GM23248 (cell line): ENCODE measurements around the gene SMU1. TPM values are rescaled to one million over a fixed set of nuclear protein-coding genes. Genes with fewer than 3 reads are reported as not detected.
"Not testable (repeated sequence)": the region's sequence is repeated elsewhere in the genome, so short reads cannot be mapped to it uniquely, and the experiment has no call there.

Experiments
- DNase-seq: peaks from one replicate; pipeline ENCODE4 v3.0.0-alpha.2; 2015
- H2AFZ ChIP-seq: fragments of 200-600 bp; sonication (generic); 2 replicates; pipeline ENCODE4 v1.6.1; 2016; ENCODE audit warnings: antibody characterized with exemption
- H3F3A ChIP-seq: fragments of 200-600 bp; sonication (generic); 2 replicates; pipeline ENCODE4 v1.6.1; 2016; ENCODE audit warnings: mild to moderate bottlenecking, antibody characterized with exemption, mixed run types; ENCODE audit not compliant: insufficient read depth
- H3K27ac ChIP-seq: fragments of 200-600 bp; sonication (generic); 2 replicates; pipeline ENCODE4 v1.5.1; 2016; ENCODE audit warnings: mild to moderate bottlenecking
- H3K27me3 ChIP-seq: fragments of 200-600 bp; sonication (generic); replicated peaks from 2 replicates; pipeline ENCODE4 v1.6.1; 2016; ENCODE audit warnings: mild to moderate bottlenecking; ENCODE audit not compliant: insufficient read depth
- H3K36me3 ChIP-seq: fragments of 200-600 bp; sonication (generic); 2 replicates; pipeline ENCODE4 v1.6.1; 2016; ENCODE audit warnings: low read depth, mild to moderate bottlenecking
- H3K4me1 ChIP-seq: fragments of 200-600 bp; sonication (generic); 2 replicates; pipeline ENCODE4 v1.6.1; 2016; ENCODE audit warnings: mild to moderate bottlenecking; ENCODE audit not compliant: insufficient read depth
- H3K4me2 ChIP-seq: fragments of 200-600 bp; sonication (generic); one replicate; pipeline ENCODE4 v1.6.1; 2016; ENCODE audit warnings: mild to moderate bottlenecking; ENCODE audit not compliant: unreplicated experiment
- H3K4me3 ChIP-seq: fragments of 200-600 bp; sonication (generic); 2 replicates; pipeline ENCODE4 v1.5.1; 2016; ENCODE audit warnings: mild to moderate bottlenecking
- H3K79me2 ChIP-seq: fragments of 200-600 bp; sonication (generic); 2 replicates; pipeline ENCODE4 v1.6.1; 2016; ENCODE audit warnings: mild to moderate bottlenecking; ENCODE audit not compliant: insufficient read depth
- H3K9ac ChIP-seq: fragments of 200-600 bp; sonication (generic); 2 replicates; pipeline ENCODE4 v1.6.1; 2016; ENCODE audit warnings: mild to moderate bottlenecking
- H3K9me2 ChIP-seq: fragments of 200-600 bp; sonication (generic); 2 replicates; pipeline ENCODE4 v1.6.1; 2016; ENCODE audit warnings: mixed run types, mild to moderate bottlenecking, moderate library complexity; ENCODE audit not compliant: insufficient read depth
- H3K9me3 ChIP-seq: fragments of 200-600 bp; sonication (generic); one replicate; pipeline ENCODE4 v1.6.1; 2017; ENCODE audit warnings: low read depth
- H4K20me1 ChIP-seq: fragments of 200-600 bp; sonication (generic); 2 replicates; pipeline ENCODE4 v1.6.0; 2016; ENCODE audit not compliant: insufficient read depth
- EZH2 ChIP-seq: fragments of 200-600 bp; sonication (generic); IDR thresholded peaks from 2 replicates; pipeline ENCODE4 v1.6.1; 2018; ENCODE audit warnings: antibody characterized with exemption, mild to moderate bottlenecking; ENCODE audit not compliant: insufficient read depth, poor library complexity, severe bottlenecking
- EZH2phosphoT487 ChIP-seq: fragments of 200-600 bp; sonication (generic); IDR thresholded peaks from 2 replicates; pipeline ENCODE4 v1.6.1; 2018; ENCODE audit warnings: antibody characterized with exemption, moderate library complexity, mild to moderate bottlenecking, low read depth; ENCODE audit not compliant: insufficient read depth
- WGBS, 2 experiments: methylation state at CpG; one replicate each; pipeline ENCODE4 v1.1.6; 2015 to 2017; ENCODE audit warnings: low lambda C conversion rate in 2 of 2, low coverage in 1 of 2; ENCODE audit errors: missing lambda C conversion rate in 2 of 2; 5-methylcytosine and 5-hydroxymethylcytosine counted together
- in situ Hi-C: fragments of 300-500 bp; cut with MboI; formaldehyde crosslinking; loops from 2 replicates; pipeline ENCODE4 v1.15.0; 2020
- polyA plus RNA-seq: library from polyadenylated mRNA; unstranded; fragments of >200 nt; fragmentation: Nextera tagmentation; extraction: Ambion mirVana; gene quantifications from 2 replicates; pipeline ENCODE4 v1.2.1, GENCODE V29; 2016
- total RNA-seq: library from RNA; depleted of rRNA; stranded (reverse); fragments of >200 nt; shearing (Covaris generic); gene quantifications from 2 replicates; pipeline ENCODE4 v1.2.3, GENCODE V29; 2014

SMU1 gene
- total and polyA plus RNA-seq, 2 experiments from 2014 or later = 18.6 to 26.3 TPM

- Histone ChIP-seq H2AFZ (no peak overlapping the region), H3K4me1 (no peaks in the 10 kb centered on the region), H3F3A (no peaks in the 10 kb centered on the region), H3K36me3 (no peaks in the 10 kb centered on the region), H3K79me2 (no peaks in the 10 kb centered on the region), H3K9me3 (no peaks in the 10 kb centered on the region), H3K27me3 (no peaks in the 10 kb centered on the region), H3K4me2 (no peak overlapping the region), H3K9ac (no peak overlapping the region), H3K4me3 (no peak overlapping the region), H3K9me2 (no peaks in the 10 kb centered on the region), H4K20me1 (no peaks in the 10 kb centered on the region), H3K27ac (no peak overlapping the region)
- TF ChIP-seq EZH2phosphoT487 (no peak), EZH2 (no peak)
- WGBS, 2 experiments = 63 to 70% methylated on average over 5 of the region's 5 CpGs
- in situ Hi-C loops = loop anchor here (25.0 kb wide), 1 partner anchor 370 kb away; the partner anchor contains the start of gene NOL6
- DNase-seq = no peak
Observed at GRCh38 chr9:33092634-33093033, 16.2 kb upstream of the SMU1 start.

- H3K9ac ChIP-seq, DNase-seq, H3K79me2 ChIP-seq, H3K27ac ChIP-seq, H3K4me3 ChIP-seq, H3K4me2 ChIP-seq, H3K4me1 ChIP-seq, H3K27me3 ChIP-seq, H3F3A ChIP-seq, H3K9me3 ChIP-seq, H4K20me1 ChIP-seq, H3K36me3 ChIP-seq, H2AFZ ChIP-seq, H3K9me2 ChIP-seq: not testable (repeated sequence)
- in situ Hi-C loops = loop anchor here (25.0 kb wide), 1 partner anchor 377 kb away; the partner anchor contains the start of gene NOL6
- WGBS, 2 experiments = 85 to 88% methylated on average over 9 of the region's 9 CpGs
Observed at GRCh38 chr9:33085672-33086071, 9.2 kb upstream of the SMU1 start.

DNA sequence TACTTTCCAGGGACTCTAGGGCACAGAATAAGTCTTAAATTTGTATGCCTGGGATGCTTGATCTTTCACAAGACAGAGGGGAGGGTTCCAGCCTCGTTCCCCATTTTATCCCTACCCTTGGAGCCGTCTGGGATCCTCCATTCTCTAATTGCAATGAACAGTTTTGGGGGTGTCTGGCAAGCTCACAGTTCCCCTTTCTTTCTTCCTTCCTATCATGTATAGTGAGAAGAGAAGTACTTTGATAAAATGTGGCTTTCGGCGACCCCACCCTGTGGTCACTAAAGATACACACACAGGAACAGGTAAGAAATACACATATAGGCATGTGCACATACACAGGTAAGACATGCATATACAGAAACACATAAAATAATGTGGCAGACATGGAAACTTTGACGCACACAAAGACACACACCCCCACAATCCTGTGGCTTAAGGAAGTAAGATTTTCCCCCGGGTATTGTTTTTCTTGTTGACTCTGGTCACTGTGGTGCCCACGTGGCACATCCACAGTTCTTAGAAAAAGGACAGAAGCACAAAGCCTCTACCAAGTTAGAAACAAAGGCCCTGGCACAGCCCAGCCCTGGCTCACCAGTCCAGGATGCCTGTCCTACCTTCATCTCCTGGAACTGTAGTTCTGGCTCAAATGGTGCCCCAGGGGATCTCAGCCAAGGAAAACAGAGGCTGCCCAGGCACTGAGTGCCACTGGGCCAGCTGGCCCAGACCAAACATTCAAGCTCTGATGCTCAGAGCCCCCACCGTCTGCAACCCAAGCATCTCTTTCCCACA lies 6.3 kb upstream of the SMU1 start:
- H3K9ac ChIP-seq = no peak overlapping the region
- no peaks in the 10 kb centered on the region for H3F3A ChIP-seq
- no peak for DNase-seq
- H3K36me3 ChIP-seq = no peaks in the 10 kb centered on the region
- H3K9me3 ChIP-seq = no peaks in the 10 kb centered on the region
- no peak for TF ChIP-seq EZH2phosphoT487
- TF ChIP-seq EZH2 = no peak
- no peak overlapping the region for H3K4me2 ChIP-seq
- in situ Hi-C loops = loop anchor here (5.0 to 25.0 kb wide), 2 partner anchors 145 to 380 kb away; partner anchors contain the start of gene NOL6
- H3K9me2 ChIP-seq = no peaks in the 10 kb centered on the region
- no peak overlapping the region for H3K4me3 ChIP-seq
- no peaks in the 10 kb centered on the region for H3K79me2 ChIP-seq
- H3K4me1 ChIP-seq = peaks cover 11% of the 10 kb centered on the region; the same call in 1 of the 2 replicates
- no peaks in the 10 kb centered on the region for H3K27me3 ChIP-seq
- no peaks in the 10 kb centered on the region for H4K20me1 ChIP-seq
- 69 to 71% methylated on average over 8 of the region's 8 CpGs for WGBS, 2 experiments
- no peak overlapping the region for H3K27ac ChIP-seq
- no peak overlapping the region for H2AFZ ChIP-seq

DNA sequence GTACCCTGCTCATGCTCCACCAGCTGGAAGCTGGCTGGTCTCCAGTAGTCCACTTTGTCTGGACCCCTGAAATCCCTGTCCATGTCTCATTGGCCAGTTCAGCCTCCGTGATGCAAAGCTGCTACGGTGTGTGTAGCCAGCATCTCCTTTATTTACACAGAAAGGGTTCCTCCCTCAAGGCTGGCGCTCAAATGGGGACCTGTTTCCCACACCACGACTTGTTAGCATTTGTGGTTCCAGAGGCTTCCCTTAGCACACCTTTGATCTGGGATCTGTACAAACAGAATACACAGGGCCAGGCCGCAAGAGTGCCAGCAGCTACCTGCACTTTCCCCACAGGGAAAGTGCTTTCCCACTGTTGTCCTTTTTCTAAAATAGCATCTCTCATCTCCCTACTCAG lies 5.7 kb upstream of the SMU1 start:
- no peaks in the 10 kb centered on the region for H3K9me3 ChIP-seq
- no peak overlapping the region for H3K27ac ChIP-seq
- H3K4me3 ChIP-seq = no peak overlapping the region
- DNase-seq = no peak
- H3K9me2 ChIP-seq = no peaks in the 10 kb centered on the region
- no peak overlapping the region for H3K4me2 ChIP-seq
- H3K4me1 ChIP-seq = peaks cover 11% of the 10 kb centered on the region; the same call in 1 of the 2 replicates
- H3K27me3 ChIP-seq = no peaks in the 10 kb centered on the region
- in situ Hi-C loops = loop anchor here (5.0 to 25.0 kb wide), 2 partner anchors 145 to 380 kb away; partner anchors contain the start of gene NOL6
- TF ChIP-seq EZH2phosphoT487 = no peak
- TF ChIP-seq EZH2 = no peak
- H3F3A ChIP-seq = no peaks in the 10 kb centered on the region
- H4K20me1 ChIP-seq = no peaks in the 10 kb centered on the region
- H2AFZ ChIP-seq = no peak overlapping the region
- no peaks in the 10 kb centered on the region for H3K79me2 ChIP-seq
- 70 to 86% methylated on average over 5 of the region's 5 CpGs for WGBS, 2 experiments
- H3K9ac ChIP-seq = no peak overlapping the region
- H3K36me3 ChIP-seq = no peaks in the 10 kb centered on the region
